ENCODE results near the gene EFNA4.

The EFNA4 gene

DNA sequence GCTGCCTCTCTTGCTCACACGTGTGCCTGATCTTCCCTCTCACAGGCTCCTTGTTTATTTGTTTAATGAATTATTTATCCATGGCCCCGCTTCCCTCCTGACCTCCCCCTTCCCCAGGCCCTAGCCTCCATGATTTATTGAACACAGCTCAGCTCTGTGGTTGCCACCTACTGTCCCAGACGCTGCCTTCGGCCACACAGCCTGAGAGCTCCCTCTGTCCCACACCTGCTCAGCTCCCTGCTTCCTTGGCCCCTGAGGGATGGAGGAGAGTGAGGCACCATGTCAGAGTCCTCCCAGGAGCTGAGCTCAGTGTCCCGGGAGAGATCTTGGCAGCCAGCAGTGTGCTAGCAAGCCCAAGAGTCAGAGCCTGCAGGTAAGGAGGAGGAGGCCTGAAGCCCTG, 12.0 kb downstream of the EFNA4 start:
- no peak for DNase-seq

DNA sequence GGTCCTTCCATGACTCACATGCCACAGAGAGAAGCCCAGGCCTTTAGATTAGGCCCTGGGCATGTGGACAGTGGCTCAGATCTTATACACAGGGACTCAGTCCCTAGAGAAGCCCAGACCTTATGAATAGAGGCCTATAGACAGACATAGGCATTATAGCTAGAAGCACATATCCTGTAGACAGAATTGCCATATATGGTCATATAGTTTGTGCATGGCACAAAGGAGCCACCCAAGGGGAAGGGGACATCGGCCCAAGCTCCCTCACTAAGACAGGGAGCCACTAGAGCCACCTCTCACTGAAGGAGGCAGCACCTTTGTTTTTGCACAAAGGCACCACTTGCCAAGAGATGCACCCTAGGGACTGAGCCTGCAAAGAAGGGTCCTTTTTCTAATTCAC, 12.8 kb downstream of the EFNA4 start:
- no peak for DNase-seq

DNA sequence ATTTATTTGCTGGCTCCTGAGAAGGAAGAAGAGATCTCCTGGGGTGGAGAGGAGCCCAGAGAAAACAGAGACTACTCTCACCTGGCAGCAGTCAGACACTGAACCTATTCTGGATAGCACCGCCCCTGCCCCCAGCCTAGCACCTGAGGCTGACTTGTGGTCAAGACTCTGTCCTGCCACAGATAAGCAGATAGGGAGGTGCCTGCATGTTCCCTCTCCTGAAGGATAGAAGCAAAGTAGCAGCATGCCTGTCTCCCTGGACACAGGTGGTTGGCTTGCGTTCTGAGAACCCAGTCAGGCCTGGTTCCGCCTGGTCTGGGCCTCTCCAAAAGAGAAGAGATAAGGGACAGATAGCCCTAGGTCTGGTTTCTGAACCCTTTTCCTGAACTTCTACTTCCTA, 13.8 kb downstream of the EFNA4 start:
- no peak for DNase-seq

- DNase-seq, result no peak
Measured at GRCh38 chr1:155077758-155078445, 14.4 kb downstream of the EFNA4 start.

- DNase-seq, result no peak
Measured at GRCh38 chr1:155078469-155079209, 15.1 kb downstream of the EFNA4 start, which contains the start of gene EFNA3. Gene EFNA3 (plus strand): TSS chr1:155078837. CDS start chr1:155078942, 105 bp downstream.

- no peak for DNase-seq
Measured at GRCh38 chr1:155079210-155079486, 15.6 kb downstream of the EFNA4 start.

- DNase-seq, result no peak
Measured at GRCh38 chr1:155079487-155080311, 16.2 kb downstream of the EFNA4 start.

DNA sequence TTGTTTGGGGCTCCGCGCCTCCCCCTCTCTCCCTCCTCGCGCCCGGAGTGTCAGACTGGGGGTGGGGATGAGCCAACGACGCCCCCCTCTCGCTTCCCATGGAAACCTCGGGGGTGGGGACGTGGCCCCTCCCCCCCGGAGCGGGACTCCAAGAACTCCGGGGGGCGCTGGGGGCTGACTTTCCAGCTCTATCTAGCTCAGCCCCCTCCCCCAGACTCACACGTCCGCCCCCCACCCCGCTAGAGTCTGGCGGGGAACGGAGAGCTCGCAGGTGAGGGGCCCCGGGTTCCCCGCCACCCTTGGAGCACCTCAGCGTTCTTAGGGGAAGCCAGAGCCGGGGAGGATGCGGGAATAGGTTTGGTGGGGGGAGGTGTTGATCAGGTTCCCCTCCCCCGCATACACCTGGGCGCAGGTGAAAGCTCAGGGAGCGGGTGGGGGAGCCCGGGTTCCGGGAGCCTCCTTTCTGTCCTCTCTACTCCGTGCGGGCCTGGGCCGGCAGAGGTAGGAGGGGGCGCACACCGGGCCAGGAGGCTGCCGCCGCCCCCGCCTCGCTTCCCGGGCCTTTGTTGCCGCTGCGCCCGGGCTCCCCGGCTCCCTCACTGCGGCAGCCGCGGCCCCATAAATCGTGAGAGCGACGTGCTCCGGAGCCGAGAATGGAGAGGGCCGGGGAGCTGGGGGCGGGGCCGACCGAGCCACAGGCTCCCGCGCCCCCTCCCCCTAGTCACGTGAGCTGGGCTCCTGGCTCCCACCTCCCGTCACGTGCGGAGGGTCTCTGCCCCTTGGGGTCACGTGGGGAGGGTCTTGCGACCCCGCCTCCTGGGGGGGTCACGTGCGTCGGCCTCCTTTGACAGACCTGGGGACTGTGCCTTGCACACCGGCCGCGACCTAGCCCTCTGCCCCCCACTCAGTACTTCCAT, 17.0 kb downstream of the EFNA4 start:
- no peak for DNase-seq

DNA sequence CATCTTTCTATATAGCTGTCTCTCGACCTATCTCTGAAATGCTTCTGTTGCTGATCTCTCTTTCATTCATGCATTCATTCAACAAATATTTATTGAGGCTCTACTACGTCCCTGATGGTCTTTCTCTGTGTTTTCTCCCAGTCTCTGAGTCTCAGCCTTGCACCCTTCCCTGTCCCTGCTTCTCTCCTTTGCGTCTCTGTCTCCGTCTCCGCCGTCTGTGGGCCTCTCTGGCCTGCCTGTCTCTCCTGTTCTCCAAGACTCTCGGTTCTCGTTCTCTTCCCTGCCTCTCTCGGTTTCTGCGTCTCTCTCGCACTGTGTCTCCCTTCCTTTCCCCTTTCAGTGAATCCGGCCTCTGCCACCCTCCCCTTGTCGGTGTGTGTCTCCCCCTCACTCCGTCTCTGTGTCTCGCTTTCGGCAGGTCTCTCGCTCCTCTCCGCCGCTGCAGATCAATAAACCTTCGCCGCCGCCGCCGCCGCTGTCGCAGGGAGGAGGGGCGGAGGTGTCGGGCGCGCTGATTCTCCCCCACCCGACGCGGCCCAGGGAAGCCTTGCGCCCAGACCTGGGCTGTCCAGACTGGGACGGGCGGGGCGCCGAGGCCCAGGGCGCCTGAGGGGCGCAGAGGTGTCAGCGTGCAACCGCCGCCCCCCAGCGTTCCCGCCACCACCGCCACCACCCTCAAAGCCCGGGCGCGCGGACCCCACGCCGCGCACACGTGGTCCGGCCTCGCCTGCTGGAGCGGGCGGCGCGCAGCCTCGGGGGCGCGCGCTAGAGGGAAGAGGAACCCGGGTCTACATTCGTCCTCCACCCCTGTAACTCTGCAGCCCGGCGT, 18.1 kb downstream of the EFNA4 start:
- DNase-seq, result peak; percentile 57

DNA sequence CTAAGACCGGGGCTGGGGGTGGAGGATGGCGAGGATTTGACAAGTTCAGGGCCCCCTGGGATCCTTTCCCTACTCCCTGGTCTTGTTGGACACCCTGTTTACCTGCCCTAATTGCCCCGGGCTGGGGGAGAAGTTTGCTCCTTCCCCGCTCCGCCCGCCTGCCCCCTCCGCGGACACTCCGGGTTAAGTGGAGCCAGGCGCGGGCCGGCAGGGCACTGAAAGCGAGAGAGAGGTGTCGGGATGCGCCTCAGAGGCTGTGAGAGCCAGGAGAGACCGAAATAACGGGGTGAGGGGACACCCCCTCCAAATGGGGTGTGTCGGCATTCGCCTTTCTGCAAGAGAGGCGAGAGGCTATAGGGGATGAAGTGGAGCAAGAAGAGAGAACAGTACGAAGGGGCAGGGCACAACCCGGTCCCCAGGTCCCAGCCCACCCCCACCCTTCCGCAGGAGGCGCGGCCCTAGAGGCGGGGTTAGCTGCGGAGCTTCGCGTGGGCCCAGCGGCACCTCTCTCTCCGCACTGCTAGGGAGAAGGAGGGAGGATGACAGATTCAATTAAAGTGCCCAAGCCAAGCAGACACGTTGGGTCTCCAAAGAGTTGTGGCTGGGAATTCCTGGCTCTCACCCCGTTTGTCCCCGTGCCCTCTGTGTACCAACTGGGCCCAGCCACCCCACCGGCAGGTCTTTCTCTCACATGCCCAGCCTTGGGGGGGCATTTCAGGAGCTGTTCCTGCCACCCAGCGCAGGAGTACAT, 18.9 kb downstream of the EFNA4 start:
- DNase-seq, result no peak

- no peak for DNase-seq
Measured at GRCh38 chr1:155083052-155083541, 19.6 kb downstream of the EFNA4 start.

DNA sequence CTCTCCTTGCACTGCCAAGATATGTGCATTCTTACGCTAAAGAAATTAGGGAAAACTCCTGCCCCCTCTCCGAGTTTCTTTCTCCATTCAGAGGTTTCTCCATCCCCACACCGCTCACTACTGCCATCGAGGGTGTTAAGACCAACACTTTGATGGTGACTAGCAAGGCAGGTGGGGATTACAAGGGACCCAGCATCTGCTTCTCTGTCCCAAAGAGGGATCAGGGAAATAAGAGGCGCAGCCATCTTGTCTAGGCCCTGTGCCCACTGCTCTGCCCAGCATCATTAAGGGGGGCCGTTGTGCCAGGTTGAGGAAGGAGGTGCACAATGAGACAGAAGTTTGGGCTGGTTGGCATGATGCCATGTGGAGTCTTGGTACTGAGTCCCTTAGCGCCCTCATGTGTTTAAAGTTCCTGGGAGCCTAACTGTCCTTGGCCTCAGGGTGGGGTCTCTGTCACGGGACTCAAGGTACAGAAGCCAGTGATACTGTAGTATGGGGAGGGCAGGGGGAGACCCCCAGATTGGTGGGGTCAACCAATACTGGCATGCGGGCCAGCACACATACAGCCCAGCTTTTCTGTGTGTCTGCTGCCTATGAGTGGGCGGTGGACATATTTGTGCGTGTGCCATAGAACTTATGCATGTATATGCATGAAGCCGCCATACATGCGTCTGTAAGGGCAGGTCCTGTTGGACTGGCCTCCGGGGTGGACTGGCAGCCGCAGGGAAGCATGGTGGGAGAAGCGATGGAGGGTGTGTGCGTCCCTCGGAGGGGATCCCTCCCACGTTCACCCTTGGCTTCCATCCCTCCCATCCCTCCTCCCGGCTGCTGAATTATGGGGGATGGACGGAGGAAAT, 20.6 kb downstream of the EFNA4 start:
- no peak for DNase-seq

GRCh38 chr1:155084722-155085503, 21.4 kb downstream of the EFNA4 start:
- DNase-seq, result peak; percentile 98

DNA sequence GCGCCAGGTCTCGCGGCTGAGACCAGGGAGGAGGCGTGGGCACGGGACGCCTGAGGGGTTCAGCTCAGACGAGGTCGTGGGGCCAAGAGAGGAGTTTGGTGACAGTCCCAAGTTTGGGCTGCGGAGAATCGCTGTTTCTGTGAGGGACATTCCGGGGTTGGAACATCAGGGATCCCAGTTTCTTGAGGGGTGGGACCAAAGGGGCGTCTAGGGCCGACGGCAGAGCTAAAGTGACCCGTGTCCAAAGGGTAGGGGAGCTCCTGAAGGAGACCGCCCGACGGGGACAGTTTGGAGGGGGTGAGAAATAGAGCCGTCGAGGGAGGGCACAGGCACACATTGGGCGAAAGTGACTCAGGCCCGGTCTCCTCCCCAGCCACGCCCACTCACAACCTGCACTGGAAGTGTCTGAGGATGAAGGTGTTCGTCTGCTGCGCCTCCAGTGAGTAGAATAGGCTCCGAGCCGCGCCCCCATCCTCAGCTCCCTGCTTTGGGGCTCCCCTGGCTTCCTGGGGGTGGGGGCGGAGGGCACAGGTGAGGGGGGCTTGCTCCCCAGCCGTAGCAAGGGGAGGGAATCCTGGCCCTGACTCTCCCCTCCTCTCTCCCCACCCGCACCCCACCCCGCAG, 22.1 kb downstream of the EFNA4 start:
- DNase-seq, result no peak

- DNase-seq, result peak; percentile 27
Measured at GRCh38 chr1:155086128-155086741, 22.7 kb downstream of the EFNA4 start.

- DNase-seq, result no peak
Measured at GRCh38 chr1:155086856-155087535, 23.5 kb downstream of the EFNA4 start.
